Stimulated activated CD4-positive, alpha-beta T cell treated with anti-CD3 and anti-CD28 coated beads, TNF-alpha, amount 100 ng/mL, for 1 hour (primary cell): ENCODE results near the gene PTPN4.
"Not testable (repeated sequence)": the region's sequence is repeated elsewhere in the genome, so short reads cannot be mapped to it uniquely, and the experiment has no call there.

Source experiments
- DNase-seq, 3 donors: peaks; one replicate each; pipeline ENCODE4 v3.0.0-alpha.2; 2020; ENCODE audit warnings: low read depth in 3 of 3, low spot score in 1 of 3

PTPN4 gene

DNA sequence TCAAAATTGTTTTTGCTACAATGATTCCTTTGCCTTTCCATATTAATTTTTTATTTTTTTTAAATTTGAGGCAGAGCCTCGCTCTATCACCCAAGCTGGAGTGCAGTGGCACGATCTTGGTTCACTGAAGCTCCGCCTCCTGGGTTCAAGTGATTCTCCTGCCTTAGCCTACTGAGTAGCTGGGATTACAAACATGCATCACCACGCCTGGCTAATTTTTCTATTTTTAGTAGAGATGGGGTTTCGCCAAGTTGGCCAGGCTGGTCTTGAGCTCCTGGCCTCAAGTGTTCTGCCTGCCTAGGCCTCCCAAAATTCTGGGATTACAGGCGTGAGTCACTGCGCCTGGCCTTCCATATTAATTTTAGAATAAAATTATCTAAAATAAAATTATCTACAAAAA lies 41.3 kb downstream of the PTPN4 start:
- DNase-seq = no peak

DNA sequence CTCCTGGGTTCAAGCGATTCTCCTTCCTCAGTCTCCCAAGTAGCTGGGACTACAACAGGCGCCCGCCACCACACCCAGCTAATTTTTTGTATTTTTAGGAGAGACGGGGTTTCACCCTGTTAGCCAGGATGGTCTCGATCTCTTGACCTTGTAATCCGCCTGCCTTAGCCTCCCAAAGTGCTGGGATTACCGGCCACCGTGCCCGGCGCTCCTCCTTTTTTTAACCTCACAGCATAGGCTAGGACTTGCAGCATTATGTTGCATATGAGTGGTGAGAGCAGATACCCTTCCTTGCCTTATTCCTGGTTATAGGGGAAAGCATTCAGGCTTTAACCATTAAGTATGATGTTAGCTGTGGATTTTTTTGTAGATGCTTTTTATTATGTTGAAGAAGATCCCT lies 42.3 kb downstream of the PTPN4 start:
- not testable (repeated sequence) for DNase-seq

GRCh38 chr2:119803101-119803500 lies 43.4 kb downstream of the PTPN4 start:
- no peak for DNase-seq

- DNase-seq = not testable (repeated sequence)
Measured at GRCh38 chr2:119804409-119804808, 44.7 kb downstream of the PTPN4 start.

GRCh38 chr2:119808516-119809147 lies 48.9 kb downstream of the PTPN4 start:
- DNase-seq = no peak

- no peak for DNase-seq
Measured at GRCh38 chr2:119809339-119810048, 49.8 kb downstream of the PTPN4 start.

GRCh38 chr2:119810049-119810630 lies 50.4 kb downstream of the PTPN4 start:
- no peak for DNase-seq

- DNase-seq = no peak
Measured at GRCh38 chr2:119814216-119814615, 54.5 kb downstream of the PTPN4 start.

DNA sequence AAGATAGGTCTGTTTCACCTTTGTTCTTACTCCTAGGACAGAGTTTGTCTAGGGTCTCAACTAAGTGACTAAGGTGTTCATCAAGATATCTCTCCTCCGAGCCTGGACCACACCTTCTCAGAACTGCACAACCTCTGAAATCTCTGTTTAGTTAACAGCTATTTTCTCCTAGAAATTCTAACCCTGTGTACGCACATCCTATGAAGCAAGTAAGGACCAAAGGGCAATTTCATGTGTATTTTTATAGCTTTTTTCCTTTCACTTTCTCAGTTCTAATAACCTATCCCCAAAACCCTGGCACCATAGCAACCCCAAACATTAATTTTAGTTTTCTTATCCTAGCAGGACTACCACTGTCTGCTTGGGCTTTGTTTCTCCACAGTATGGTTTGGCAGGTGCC lies 59.1 kb downstream of the PTPN4 start:
- DNase-seq = no peak

DNA sequence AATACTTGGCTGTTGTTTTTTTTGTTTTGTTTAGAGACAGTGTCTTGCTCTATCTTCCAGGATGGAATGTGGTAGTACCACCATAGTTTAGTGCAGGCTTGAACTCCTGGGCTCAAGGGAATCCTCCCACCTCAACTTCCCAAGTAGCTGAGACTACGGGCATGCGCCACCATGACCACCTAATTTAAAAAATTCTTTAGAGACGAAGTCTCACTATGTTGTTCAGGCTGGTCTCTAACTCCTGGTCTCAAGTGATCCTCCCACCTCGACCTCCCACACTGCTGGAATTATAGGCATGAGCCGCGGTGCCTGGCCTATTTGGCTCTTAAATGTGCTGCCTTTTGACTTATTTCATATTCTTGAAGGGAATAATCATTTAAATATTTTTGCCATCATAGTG lies 60.1 kb downstream of the PTPN4 start:
- DNase-seq = no peak

- DNase-seq = no peak
Measured at GRCh38 chr2:119820275-119820674, 60.6 kb downstream of the PTPN4 start.

- DNase-seq = no peak
Measured at GRCh38 chr2:119821266-119821665, 61.5 kb downstream of the PTPN4 start.

GRCh38 chr2:119823734-119824334 lies 64.1 kb downstream of the PTPN4 start:
- DNase-seq = no peak

DNA sequence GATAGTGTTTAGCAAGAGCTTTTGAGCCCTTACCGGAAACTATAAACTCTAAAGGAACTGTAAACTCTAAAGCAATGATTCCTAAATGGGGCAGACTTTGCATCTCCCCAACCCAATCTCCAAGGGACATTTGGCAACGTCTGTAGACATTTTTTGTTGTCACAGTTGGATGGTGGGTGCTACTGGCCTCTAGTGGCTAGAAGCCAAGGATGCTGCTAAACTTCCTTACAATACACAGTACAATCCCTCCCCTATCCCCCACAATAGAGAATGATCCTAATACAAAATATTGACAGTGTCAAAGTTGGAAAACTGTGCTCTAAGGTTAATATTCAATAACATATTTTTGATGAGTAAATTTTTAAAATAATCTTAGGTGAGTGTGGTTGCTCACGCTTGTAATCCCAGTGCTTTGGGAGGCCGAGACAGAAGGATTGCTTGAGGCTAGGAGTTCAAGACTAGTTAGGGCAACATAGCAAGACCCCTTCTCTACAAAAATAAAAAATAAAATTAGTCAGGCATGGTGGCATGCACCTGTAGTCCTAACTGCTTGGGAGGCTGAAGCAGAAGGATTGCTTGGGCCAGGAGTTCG lies 66.7 kb downstream of the PTPN4 start:
- no peak for DNase-seq

- DNase-seq = no peak
Measured at GRCh38 chr2:119827866-119828507, 68.3 kb downstream of the PTPN4 start.

DNA sequence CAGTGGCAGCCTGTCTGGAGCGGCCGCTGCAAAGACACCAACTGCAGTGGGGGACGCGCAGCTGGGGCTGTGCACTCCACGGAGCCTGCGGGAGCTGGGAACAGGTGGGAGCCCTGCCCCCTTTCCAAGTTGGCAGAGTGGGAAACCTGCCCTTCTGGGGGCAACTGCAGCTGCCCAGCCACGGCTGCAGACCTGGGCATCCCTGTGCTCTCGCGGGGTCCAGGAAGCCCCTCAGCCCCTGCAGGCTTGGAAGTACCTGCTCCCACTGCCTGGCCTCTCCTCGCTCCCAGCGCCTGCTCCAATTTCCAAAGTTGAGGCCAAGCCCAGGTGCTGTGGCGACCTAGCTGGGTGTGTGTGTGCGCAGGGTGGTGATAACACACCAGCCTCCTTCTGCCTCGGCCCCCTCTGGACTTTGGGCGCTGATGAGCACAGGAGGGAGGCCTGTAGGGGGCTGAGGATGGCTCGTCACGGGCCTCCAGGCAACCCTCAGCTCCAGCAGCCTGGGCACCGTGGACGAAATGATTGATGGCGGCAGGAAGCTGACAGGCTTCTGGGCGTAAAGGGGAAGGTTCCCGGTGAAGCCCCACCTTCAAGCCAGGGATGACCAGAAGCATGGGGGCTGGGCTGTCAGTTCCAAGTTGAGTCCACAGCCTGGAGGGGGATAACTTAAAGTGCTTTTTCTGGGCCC lies 76.9 kb downstream of the PTPN4 start:
- DNase-seq = no peak

GRCh38 chr2:119837350-119837749 lies 77.6 kb downstream of the PTPN4 start:
- no peak for DNase-seq

- no peak for DNase-seq
Measured at GRCh38 chr2:119837759-119838158, 78.0 kb downstream of the PTPN4 start.

DNA sequence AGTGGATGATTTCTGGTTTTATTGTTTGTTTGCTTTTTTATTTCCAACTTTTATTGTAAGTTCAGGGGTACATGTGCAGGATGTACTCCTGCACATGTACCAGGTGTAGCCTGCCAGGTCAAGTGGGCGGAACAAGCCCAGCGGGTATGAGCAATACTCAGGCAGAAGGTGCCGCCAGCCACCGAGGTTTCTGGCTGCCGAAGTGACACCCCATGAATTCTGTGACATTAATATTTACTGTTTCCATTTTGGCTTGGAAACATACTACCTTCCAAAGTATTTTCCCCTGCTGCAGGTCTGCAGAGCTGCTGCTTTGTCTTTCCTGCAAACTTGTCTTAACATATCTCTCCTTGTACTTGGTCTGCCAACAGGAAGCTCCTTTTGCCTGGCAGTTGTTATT lies 78.5 kb downstream of the PTPN4 start:
- DNase-seq = no peak

DNA sequence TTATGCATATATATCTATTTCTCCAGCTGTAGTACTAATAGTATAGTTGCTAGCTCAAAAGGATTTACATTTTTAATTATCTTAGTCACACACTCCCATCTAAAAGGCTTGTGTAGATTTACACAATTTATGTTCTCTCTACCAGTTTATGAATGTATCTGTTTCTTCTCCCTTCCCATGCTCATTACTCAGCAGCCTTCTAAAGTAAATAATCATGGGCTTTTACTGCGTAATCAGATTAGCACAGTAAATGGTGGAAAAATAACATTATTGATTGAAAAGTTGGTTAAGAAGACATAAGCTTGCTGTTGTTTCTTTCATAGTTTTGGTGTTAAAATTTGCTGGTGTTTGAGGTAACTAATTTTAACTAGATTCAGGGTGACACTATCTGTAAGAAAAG lies 81.8 kb downstream of the PTPN4 start:
- no peak for DNase-seq

- no peak for DNase-seq
Measured at GRCh38 chr2:119846021-119846420, 86.3 kb downstream of the PTPN4 start.
